Measurements from ENCODE around the gene CMTM4. TPM values are rescaled to one million over a fixed set of nuclear protein-coding genes. Genes with fewer than 3 reads are reported as not detected.

Gene CMTM4
- total RNA-seq, 1 experiment from 2014 or later: 77.8 TPM

DNA sequence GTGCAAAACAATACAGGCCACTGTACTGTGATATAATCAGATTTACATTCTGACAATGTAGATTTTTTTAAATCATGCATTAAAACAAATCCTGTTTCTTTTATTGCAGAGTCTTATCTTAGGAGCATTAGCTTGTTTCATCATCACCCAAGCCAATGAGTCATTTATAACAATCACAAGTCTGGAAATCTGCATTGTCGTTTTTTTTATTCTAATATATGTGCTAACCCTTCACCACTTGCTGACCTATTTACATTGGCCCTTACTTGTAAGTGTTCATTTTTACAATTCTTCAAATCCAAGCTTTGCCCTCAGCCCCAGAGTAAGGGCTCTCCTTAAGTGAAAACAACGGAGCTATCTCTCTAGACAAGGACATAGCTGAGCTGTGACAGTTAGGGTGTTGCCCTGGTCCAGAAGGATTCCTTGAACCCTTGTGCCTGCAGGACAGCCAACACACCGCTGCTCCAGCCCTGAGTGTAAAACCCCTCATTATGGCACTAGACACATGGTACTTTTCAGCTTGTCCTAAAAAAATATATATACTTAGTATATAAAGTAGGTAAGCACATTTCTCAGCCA is 126.6 kb downstream of the CMTM4 start (continued):
- TF ChIP-seq EGR1 (IDR thresholded peaks at IDR 0.05; ENCODE audit: low read depth) (no peak), ZNF274 (IDR thresholded peaks at IDR 0.05; ENCODE audit: low read depth, low read length) (no peak), CEBPB (IDR thresholded peaks at IDR 0.05; ENCODE audit: low read depth) (peak; percentile 68)

- Histone ChIP-seq H3K27me3 (ENCODE audit: insufficient read depth, low read length) (no peaks in the 10 kb centered on the region), H3K9me3 (ENCODE audit: control insufficient read depth in 1 of 2, insufficient read depth in 1 of 2, low read depth in 1 of 2, low read length in 2 of 2) (no peaks in the 10 kb centered on the region), H3K9me2 (ENCODE audit: insufficient read depth) (no peaks in the 10 kb centered on the region), H3K27ac (ENCODE audit: low read depth, low read length) (no peak overlapping the region), H4K20me1 (ENCODE audit: insufficient read depth) (peaks cover 3% of the 10 kb centered on the region; the same call in 1 of the 2 replicates), H3K4me3 (replicated peaks in 1 of 2; ENCODE audit: low read depth in 1 of 2, low read length in 2 of 2) (no peak overlapping the region), H3K36me3 (ENCODE audit: control insufficient read depth in 1 of 2, insufficient read depth in 2 of 2, low read length in 2 of 2) (no peaks in the 10 kb centered on the region; a peak in 1 of 4 replicates), H3K9ac (ENCODE audit: low read length) (no peak overlapping the region), H3K4me2 (ENCODE audit: low read length) (no peak overlapping the region; the same call in 1 of the 2 replicates), H3K79me2 (ENCODE audit: insufficient read depth, low read length) (no peaks in the 10 kb centered on the region), H3K4me1 (ENCODE audit: control insufficient read depth in 1 of 2, insufficient read depth in 2 of 2, low read length in 2 of 2) (peaks cover 0 to 13% of the 10 kb centered on the region in 2 experiments; a peak in 3 of 4 replicates), H2AFZ (ENCODE audit: low read depth, low read length, poor library complexity, severe bottlenecking) (no peak overlapping the region)
- TF ChIP-seq SRF (IDR thresholded peaks at IDR 0.05; ENCODE audit: low read depth): no peak
- TF ChIP-seq, protein P1, sequence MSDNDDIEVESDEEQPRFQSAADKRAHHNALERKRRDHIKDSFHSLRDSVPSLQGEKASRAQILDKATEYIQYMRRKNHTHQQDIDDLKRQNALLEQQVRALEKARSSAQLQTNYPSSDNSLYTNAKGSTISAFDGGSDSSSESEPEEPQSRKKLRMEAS (IDR thresholded peaks at IDR 0.05): no peak
- TF ChIP-seq SIN3A (IDR thresholded peaks at IDR 0.05; ENCODE audit: low read depth): no peak
- TF ChIP-seq CEBPB (IDR thresholded peaks at IDR 0.05; ENCODE audit: low read depth): no peak
- TF ChIP-seq FOSL1 (IDR thresholded peaks at IDR 0.05; ENCODE audit: low read depth): no peak
- no peak for TF ChIP-seq ATF3 (IDR thresholded peaks at IDR 0.05)
- no peak for TF ChIP-seq YY1 (IDR thresholded peaks at IDR 0.05; ENCODE audit: extremely low read depth, insufficient replicate concordance, low read depth, low read length)
- no peak for TF ChIP-seq CBX3 (IDR thresholded peaks at IDR 0.05; ENCODE audit: low read depth)
- no peak for TF ChIP-seq CTCF (IDR thresholded peaks at IDR 0.05 in 2 of 3, conservative IDR thresholded peaks at IDR 0.05 in 1 of 3; ENCODE audit: borderline replicate concordance in 1 of 3, insufficient read depth in 1 of 3, low read depth in 2 of 3, low read length in 2 of 3)
- TF ChIP-seq ZFX (IDR thresholded peaks at IDR 0.05): no peak
- no peak for TF ChIP-seq ZNF274 (IDR thresholded peaks at IDR 0.05; ENCODE audit: low read depth, low read length)
- TF ChIP-seq, protein P2, sequence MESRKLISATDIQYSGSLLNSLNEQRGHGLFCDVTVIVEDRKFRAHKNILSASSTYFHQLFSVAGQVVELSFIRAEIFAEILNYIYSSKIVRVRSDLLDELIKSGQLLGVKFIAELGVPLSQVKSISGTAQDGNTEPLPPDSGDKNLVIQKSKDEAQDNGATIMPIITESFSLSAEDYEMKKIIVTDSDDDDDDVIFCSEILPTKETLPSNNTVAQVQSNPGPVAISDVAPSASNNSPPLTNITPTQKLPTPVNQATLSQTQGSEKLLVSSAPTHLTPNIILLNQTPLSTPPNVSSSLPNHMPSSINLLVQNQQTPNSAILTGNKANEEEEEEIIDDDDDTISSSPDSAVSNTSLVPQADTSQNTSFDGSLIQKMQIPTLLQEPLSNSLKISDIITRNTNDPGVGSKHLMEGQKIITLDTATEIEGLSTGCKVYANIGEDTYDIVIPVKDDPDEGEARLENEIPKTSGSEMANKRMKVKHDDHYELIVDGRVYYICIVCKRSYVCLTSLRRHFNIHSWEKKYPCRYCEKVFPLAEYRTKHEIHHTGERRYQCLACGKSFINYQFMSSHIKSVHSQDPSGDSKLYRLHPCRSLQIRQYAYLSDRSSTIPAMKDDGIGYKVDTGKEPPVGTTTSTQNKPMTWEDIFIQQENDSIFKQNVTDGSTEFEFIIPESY (IDR thresholded peaks at IDR 0.05; ENCODE audit: extremely low read depth, insufficient replicate concordance, low read length): no peak
- no peak for TF ChIP-seq EGR1 (IDR thresholded peaks at IDR 0.05; ENCODE audit: low read depth)
- TF ChIP-seq POLR2A (IDR thresholded peaks at IDR 0.05; ENCODE audit: borderline replicate concordance, extremely low read depth, insufficient read depth, insufficient read length): no peak
- no peak for TF ChIP-seq ELF1 (IDR thresholded peaks at IDR 0.05; ENCODE audit: borderline replicate concordance, low read depth)
- TF ChIP-seq JUND (IDR thresholded peaks at IDR 0.05): no peak
- no peak for TF ChIP-seq RAD21 (IDR thresholded peaks at IDR 0.05; ENCODE audit: low read depth)
- ChIA-PET POLR2A (interaction anchor here (1.8 kb wide), 1 partner anchor 17 kb away, joined by 8 read pairs; the partner anchor contains the start of gene CKLF), RAD21 (ENCODE audit: low non-redundant PET in 1 of 2, low total read pairs in 2 of 2, uncharacterized antibody in 2 of 2, unreplicated experiment in 2 of 2) (no interaction called here), CTCF (interaction anchor here (0.7 to 1.6 kb wide), 3 partner anchors 39 to 212 kb away, joined by 3 to 5 read pairs (median 4); no protein-coding TSS in a partner anchor)
- intact Hi-C loops (cut with micrococcal nuclease): no loop called here
- no TSS peak for BruUV-seq (replicated peaks)
- ATAC-seq: no peak
- DNase-seq (ENCODE audit: low read depth, low spot score): no peak
Observed at GRCh38 chr16:66569131-66569530, 127.4 kb downstream of the CMTM4 start.

All from HCT116 (cell line).